HT1080 (cell line): ENCODE results near the gene BTBD19. TPM values are rescaled to one million over a fixed set of nuclear protein-coding genes. Genes with fewer than 3 reads are reported as not detected.

Source experiments
- DNase-seq: peaks from one replicate; pipeline ENCODE4 v3.0.0-alpha.2; 2015; ENCODE audit warnings: low read depth
- small RNA-seq: library from RNA; depleted of rRNA; stranded (forward); fragments of <200 nt; gene quantifications from one replicate; pipeline ENCODE3, GENCODE V24; 2014
- total RNA-seq: library from RNA; depleted of rRNA; stranded (reverse); fragments of >200 nt; shearing (Covaris generic); gene quantifications from 2 replicates; pipeline ENCODE4 v1.2.3, GENCODE V29; 2014; rRNA removed

Gene BTBD19
- total RNA-seq, 1 experiment from 2014 or later = 3.6 TPM

GRCh38 chr1:44855742-44856141 lies 47.4 kb downstream of the BTBD19 start:
- no peak for DNase-seq

DNA sequence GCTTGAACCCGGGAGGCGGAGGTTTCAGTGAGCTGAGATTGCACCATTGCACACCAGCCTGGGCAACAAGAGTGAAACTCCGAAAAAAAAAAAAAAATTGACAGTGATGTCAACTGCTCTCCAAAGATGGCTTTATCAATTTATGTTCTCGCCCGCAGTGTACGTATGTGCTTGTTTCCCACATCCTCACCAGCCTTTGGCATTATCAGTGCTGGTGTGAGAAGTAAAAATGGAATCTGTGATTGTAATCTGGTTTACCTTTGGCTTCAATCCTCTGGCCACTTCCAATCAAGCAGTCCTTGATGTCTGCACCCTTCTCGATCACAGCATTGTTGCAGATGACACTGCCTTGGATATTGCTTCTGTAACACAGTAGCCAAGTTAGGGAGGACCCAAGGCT lies 49.1 kb downstream of the BTBD19 start:
- no peak for DNase-seq

DNA sequence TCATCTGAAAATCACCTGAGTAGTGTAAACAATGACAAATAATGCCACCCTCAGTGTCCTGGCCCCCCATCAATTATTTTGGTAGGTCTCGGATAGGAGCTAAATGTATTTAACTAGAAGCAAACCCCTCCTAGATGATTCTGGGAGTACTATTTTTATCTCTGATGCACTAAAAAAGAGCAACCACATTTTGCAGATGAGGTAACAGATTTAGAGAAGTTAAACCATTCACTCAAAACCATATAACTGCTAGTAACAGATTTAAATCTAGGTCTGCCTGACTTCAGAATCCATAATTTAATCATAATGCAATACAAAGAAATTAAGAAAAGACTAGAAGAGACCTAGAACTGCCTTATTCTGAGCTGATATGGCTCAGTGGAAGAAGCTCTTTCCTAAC lies 52.0 kb downstream of the BTBD19 start:
- no peak for DNase-seq

DNA sequence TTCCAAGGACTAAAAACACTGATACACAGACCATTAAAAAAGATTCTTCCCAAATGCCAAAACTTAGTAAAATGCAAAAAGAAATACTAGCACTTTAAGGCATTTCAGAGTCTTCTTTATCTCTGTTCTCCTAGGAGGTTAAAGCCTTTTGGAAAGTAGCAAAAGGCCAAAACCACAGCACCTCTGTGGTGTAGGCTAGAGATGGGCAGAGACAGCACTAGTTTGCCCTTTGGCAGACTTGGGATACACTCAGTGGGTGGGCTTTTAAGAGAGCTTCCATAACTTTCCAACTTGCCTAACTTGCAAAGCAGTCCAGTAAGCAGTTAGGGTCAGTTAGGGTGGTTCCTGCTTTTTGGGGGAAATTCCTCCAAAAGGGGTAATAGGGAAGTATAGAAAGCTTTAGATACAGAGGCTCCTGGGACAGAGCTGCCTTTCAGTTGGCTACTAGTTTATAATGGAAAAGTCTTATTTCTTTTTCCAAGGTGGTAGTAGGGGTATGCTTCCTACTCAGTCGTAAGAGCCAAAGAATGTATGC lies 52.6 kb downstream of the BTBD19 start:
- DNase-seq = no peak

GRCh38 chr1:44862829-44863401 lies 54.6 kb downstream of the BTBD19 start:
- DNase-seq = peak; percentile 23

Small RNAs within 50 kb of the gene (small RNA-seq; reads per million reads assigned to genes)
- gene AL136380.1 (not detected), gene SNORD38A (146 reads per million, percentile 96 among the genes with 10 or more reads in this experiment), gene SNORD38B (not detected), gene SNORD46 (2,521 reads per million, percentile 99 among the genes with 10 or more reads in this experiment), gene SNORD55 (not detected)

Other genes with a start within 250 kb of the BTBD19 start
- gene TMEM53, start 134.0 kb upstream of the BTBD19 start, total RNA-seq = 3.9 and 4.2 TPM in 2 replicates
- gene ARMH1, start 133.8 kb upstream of the BTBD19 start, total RNA-seq = not detected in 2 replicates
- not detected in 2 replicates for gene RNU5D-1, start 77.4 kb upstream of the BTBD19 start, total RNA-seq
- 69.9 and 75.6 TPM in 2 replicates for gene KIF2C, start 68.7 kb upstream of the BTBD19 start, total RNA-seq
- 2,959 and 3,013 TPM in 2 replicates for gene RPS8, start 33.0 kb upstream of the BTBD19 start, total RNA-seq
- gene BEST4, start 20.4 kb upstream of the BTBD19 start, total RNA-seq = not detected in 2 replicates
- 26.7 and 28.3 TPM in 2 replicates for gene PLK3, start 8.1 kb upstream of the BTBD19 start, total RNA-seq
- gene DYNLT4, start 1.2 kb upstream of the BTBD19 start, total RNA-seq = not detected in 2 replicates
- gene PTCH2, start 34.7 kb downstream of the BTBD19 start, total RNA-seq = not detected in 2 replicates
- gene EIF2B3, start 178.1 kb downstream of the BTBD19 start, total RNA-seq = 30.5 and 31.0 TPM in 2 replicates
- 10.5 and 14.7 TPM in 2 replicates for gene HECTD3, start 202.8 kb downstream of the BTBD19 start, total RNA-seq
- 134 and 140 TPM in 2 replicates for gene UROD, start 203.7 kb downstream of the BTBD19 start, total RNA-seq